ENCODE measurements around the gene CLDN10.

The CLDN10 gene

GRCh38 chr13:95601216-95601615, 48.7 kb downstream of the CLDN10 start:
- Histone ChIP-seq H3K4me3 (ENCODE audit: low read depth, low read length) (no peak overlapping the region), H3K4me1 (ENCODE audit: control insufficient read depth, insufficient read depth, low read length) (no peaks in the 10 kb centered on the region), H3K36me3 (ENCODE audit: control insufficient read depth, insufficient read depth, low read length) (peaks cover 54% of the 10 kb centered on the region)

GRCh38 chr13:95601906-95602305, 49.4 kb downstream of the CLDN10 start:
- Histone ChIP-seq H3K9me3 (ENCODE audit: control insufficient read depth, insufficient read depth, low read depth, low read length) (no peaks in the 10 kb centered on the region), H3K4me1 (ENCODE audit: control insufficient read depth, insufficient read depth, low read length) (no peaks in the 10 kb centered on the region), H3K36me3 (ENCODE audit: control insufficient read depth, insufficient read depth, low read length) (peaks cover 59% of the 10 kb centered on the region), H3K9ac (ENCODE audit: low read length) (no peak overlapping the region), H3K4me3 (ENCODE audit: low read depth, low read length) (no peak overlapping the region), H3K27me3 (ENCODE audit: control insufficient read depth, insufficient read depth, low read length) (no peaks in the 10 kb centered on the region), H3K27ac (ENCODE audit: low read depth, low read length) (no peak overlapping the region)

More at GRCh38 chr13:95601216-95601615, 48.7 kb downstream of the CLDN10 start:
- H3K27ac ChIP-seq (ENCODE audit: low read depth, low read length), result no peak overlapping the region
- no peaks in the 10 kb centered on the region for H3K9me3 ChIP-seq (ENCODE audit: control insufficient read depth, insufficient read depth, low read depth, low read length)
- no peak overlapping the region for H3K9ac ChIP-seq (ENCODE audit: low read length)
- no peaks in the 10 kb centered on the region for H3K27me3 ChIP-seq (ENCODE audit: control insufficient read depth, insufficient read depth, low read length)

- no peak overlapping the region for H3K4me3 ChIP-seq (ENCODE audit: low read depth, low read length)
- peaks cover 61% of the 10 kb centered on the region for H3K36me3 ChIP-seq (ENCODE audit: control insufficient read depth, insufficient read depth, low read length)
- H3K9me3 ChIP-seq (ENCODE audit: control insufficient read depth, insufficient read depth, low read depth, low read length), result no peaks in the 10 kb centered on the region
- no peak overlapping the region; the same call in 1 of the 2 replicates for H3K27ac ChIP-seq (ENCODE audit: low read depth, low read length)
- no peaks in the 10 kb centered on the region for H3K4me1 ChIP-seq (ENCODE audit: control insufficient read depth, insufficient read depth, low read length)
- no peak overlapping the region for H3K9ac ChIP-seq (ENCODE audit: low read length)
- no peaks in the 10 kb centered on the region for H3K27me3 ChIP-seq (ENCODE audit: control insufficient read depth, insufficient read depth, low read length)
Measured at GRCh38 chr13:95603887-95604555, 51.5 kb downstream of the CLDN10 start.

GRCh38 chr13:95604556-95604915, 52.0 kb downstream of the CLDN10 start:
- Histone ChIP-seq H3K36me3 (ENCODE audit: control insufficient read depth, insufficient read depth, low read length) (peaks cover 61% of the 10 kb centered on the region), H3K9ac (ENCODE audit: low read length) (no peak overlapping the region), H3K4me3 (ENCODE audit: low read depth, low read length) (no peak overlapping the region), H3K4me1 (ENCODE audit: control insufficient read depth, insufficient read depth, low read length) (no peaks in the 10 kb centered on the region), H3K27me3 (ENCODE audit: control insufficient read depth, insufficient read depth, low read length) (no peaks in the 10 kb centered on the region), H3K9me3 (ENCODE audit: control insufficient read depth, insufficient read depth, low read depth, low read length) (no peaks in the 10 kb centered on the region), H3K27ac (ENCODE audit: low read depth, low read length) (no peak overlapping the region)

- no peak overlapping the region for H3K27ac ChIP-seq (ENCODE audit: low read depth, low read length)
Measured at GRCh38 chr13:95605448-95606125, 53.1 kb downstream of the CLDN10 start.

GRCh38 chr13:95607366-95607765, 54.8 kb downstream of the CLDN10 start:
- no peak overlapping the region for H3K9ac ChIP-seq (ENCODE audit: low read length)
- no peaks in the 10 kb centered on the region for H3K4me1 ChIP-seq (ENCODE audit: control insufficient read depth, insufficient read depth, low read length)
- H3K36me3 ChIP-seq (ENCODE audit: control insufficient read depth, insufficient read depth, low read length), result peaks cover 71% of the 10 kb centered on the region
- no peaks in the 10 kb centered on the region for H3K9me3 ChIP-seq (ENCODE audit: control insufficient read depth, insufficient read depth, low read depth, low read length)
- no peak overlapping the region for H3K4me3 ChIP-seq (ENCODE audit: low read depth, low read length)
- no peaks in the 10 kb centered on the region for H3K27me3 ChIP-seq (ENCODE audit: control insufficient read depth, insufficient read depth, low read length)
- no peak overlapping the region for H3K27ac ChIP-seq (ENCODE audit: low read depth, low read length)

More at GRCh38 chr13:95605448-95606125, 53.1 kb downstream of the CLDN10 start:
- Histone ChIP-seq H3K9ac (ENCODE audit: low read length) (no peak overlapping the region), H3K9me3 (ENCODE audit: control insufficient read depth, insufficient read depth, low read depth, low read length) (no peaks in the 10 kb centered on the region), H3K4me3 (ENCODE audit: low read depth, low read length) (no peak overlapping the region), H3K36me3 (ENCODE audit: control insufficient read depth, insufficient read depth, low read length) (peaks cover 67% of the 10 kb centered on the region), H3K27me3 (ENCODE audit: control insufficient read depth, insufficient read depth, low read length) (no peaks in the 10 kb centered on the region), H3K4me1 (ENCODE audit: control insufficient read depth, insufficient read depth, low read length) (no peaks in the 10 kb centered on the region)

GRCh38 chr13:95608640-95609323, 56.3 kb downstream of the CLDN10 start:
- Histone ChIP-seq H3K4me3 (ENCODE audit: low read depth, low read length) (no peak overlapping the region), H3K36me3 (ENCODE audit: control insufficient read depth, insufficient read depth, low read length) (peaks cover 65% of the 10 kb centered on the region), H3K27ac (ENCODE audit: low read depth, low read length) (no peak overlapping the region), H3K9ac (ENCODE audit: low read length) (no peak overlapping the region), H3K9me3 (ENCODE audit: control insufficient read depth, insufficient read depth, low read depth, low read length) (no peaks in the 10 kb centered on the region), H3K4me1 (ENCODE audit: control insufficient read depth, insufficient read depth, low read length) (no peaks in the 10 kb centered on the region), H3K27me3 (ENCODE audit: control insufficient read depth, insufficient read depth, low read length) (no peaks in the 10 kb centered on the region)

DNA sequence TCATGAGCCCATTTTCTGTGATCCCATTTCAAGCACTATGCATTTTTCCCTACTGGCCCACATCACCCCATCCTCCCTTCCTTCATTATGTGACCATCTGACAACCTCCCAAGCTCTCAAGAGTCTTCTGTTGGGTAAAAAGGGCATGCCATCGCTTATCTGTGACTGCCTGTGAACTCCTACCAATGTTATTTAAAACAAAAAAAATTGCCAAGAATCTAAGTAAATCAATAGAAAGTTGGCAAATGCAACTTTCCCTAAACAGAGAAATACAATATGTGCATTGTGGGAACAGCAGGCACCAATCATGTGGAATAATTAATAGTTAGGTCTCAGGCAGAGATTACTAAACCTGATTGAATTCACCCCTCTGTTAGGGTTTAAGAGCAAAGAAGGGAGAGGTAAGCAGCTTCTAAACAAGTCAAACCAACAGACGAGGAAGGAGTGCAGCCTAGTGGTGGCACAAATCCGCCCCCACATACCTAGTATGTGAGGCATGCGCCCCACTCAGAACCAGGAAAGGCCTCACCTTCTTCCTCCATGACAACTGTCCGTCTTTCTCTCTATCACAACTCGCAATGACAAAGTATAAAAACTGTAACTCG, 62.2 kb downstream of the CLDN10 start:
- no peaks in the 10 kb centered on the region for H3K4me1 ChIP-seq (ENCODE audit: control insufficient read depth, insufficient read depth, low read length)
- no peak overlapping the region for H3K27ac ChIP-seq (ENCODE audit: low read depth, low read length)
- peaks cover 71% of the 10 kb centered on the region for H3K36me3 ChIP-seq (ENCODE audit: control insufficient read depth, insufficient read depth, low read length)
- no peak overlapping the region for H3K4me3 ChIP-seq (ENCODE audit: low read depth, low read length)
- no peak overlapping the region for H3K9ac ChIP-seq (ENCODE audit: low read length)
- no peaks in the 10 kb centered on the region for H3K9me3 ChIP-seq (ENCODE audit: control insufficient read depth, insufficient read depth, low read depth, low read length)
- no peaks in the 10 kb centered on the region for H3K27me3 ChIP-seq (ENCODE audit: control insufficient read depth, insufficient read depth, low read length)

GRCh38 chr13:95615539-95615938, 63.0 kb downstream of the CLDN10 start:
- Histone ChIP-seq H3K27ac (ENCODE audit: low read depth, low read length) (no peak overlapping the region), H3K9me3 (ENCODE audit: control insufficient read depth, insufficient read depth, low read depth, low read length) (no peaks in the 10 kb centered on the region), H3K36me3 (ENCODE audit: control insufficient read depth, insufficient read depth, low read length) (peaks cover 73% of the 10 kb centered on the region), H3K4me1 (ENCODE audit: control insufficient read depth, insufficient read depth, low read length) (no peaks in the 10 kb centered on the region), H3K27me3 (ENCODE audit: control insufficient read depth, insufficient read depth, low read length) (no peaks in the 10 kb centered on the region), H3K9ac (ENCODE audit: low read length) (no peak overlapping the region), H3K4me3 (ENCODE audit: low read depth, low read length) (no peak overlapping the region)

DNA sequence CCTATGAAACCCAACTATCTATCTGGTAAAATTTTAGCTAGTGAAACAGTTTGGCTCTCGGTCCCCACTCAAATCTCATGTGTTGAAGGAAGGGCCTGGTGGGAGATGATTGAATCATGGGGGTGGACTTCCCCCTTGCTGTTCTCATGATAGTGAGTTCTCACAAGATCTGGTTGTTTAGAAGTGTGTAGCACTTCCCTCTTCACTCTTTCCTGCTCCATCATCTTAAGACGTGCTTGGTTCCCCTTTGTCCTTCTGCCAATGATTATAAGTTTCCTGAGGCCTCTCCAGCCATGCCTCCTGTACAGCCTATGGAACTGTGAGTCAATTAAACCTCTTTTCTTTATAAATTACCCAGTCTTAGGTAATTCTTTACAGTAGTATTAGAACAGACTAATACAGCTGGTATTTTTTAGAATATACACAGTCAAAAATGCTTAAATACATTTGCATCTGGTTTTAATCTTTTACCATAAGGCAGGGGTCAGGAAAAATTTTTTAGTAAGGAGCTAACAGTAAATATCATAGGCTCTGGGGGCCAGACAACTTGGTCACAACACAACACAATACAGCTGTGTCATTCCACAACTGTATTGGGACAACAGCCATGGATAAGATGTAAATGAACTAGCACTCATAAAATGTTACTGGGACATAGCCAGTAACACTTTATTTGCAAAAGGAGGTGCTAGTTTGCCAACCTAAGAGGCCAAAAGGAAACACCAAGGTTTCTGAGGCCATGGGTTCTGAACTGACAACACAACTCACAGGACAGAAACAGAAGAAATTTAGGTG, 67.7 kb downstream of the CLDN10 start:
- H3K4me1 ChIP-seq (ENCODE audit: control insufficient read depth, insufficient read depth, low read length), result 0 out of 2 replicates have a peak, but pooled peaks cover 5% of the 10 kb centered on the region
- H3K9me3 ChIP-seq (ENCODE audit: control insufficient read depth, insufficient read depth, low read depth, low read length), result no peaks in the 10 kb centered on the region
- no peak overlapping the region for H3K9ac ChIP-seq (ENCODE audit: low read length)
- no peak overlapping the region for H3K27ac ChIP-seq (ENCODE audit: low read depth, low read length)
- H3K27me3 ChIP-seq (ENCODE audit: control insufficient read depth, insufficient read depth, low read length), result no peaks in the 10 kb centered on the region
- peaks cover 75% of the 10 kb centered on the region for H3K36me3 ChIP-seq (ENCODE audit: control insufficient read depth, insufficient read depth, low read length)
- no peak overlapping the region for H3K4me3 ChIP-seq (ENCODE audit: low read depth, low read length)

Measured in HUES6 (cell line).